ENCODE measurements around the gene HNF4A.

- no peak for TF ChIP-seq RAD21 (IDR thresholded peaks at IDR 0.05; ENCODE audit: low read length)
- TF ChIP-seq EP300 (IDR thresholded peaks at IDR 0.05; ENCODE audit: borderline replicate concordance in 1 of 2, low read depth in 1 of 2, low read length in 1 of 2), result no peak
- no peak for TF ChIP-seq FOXM1 (IDR thresholded peaks at IDR 0.05; ENCODE audit: low read depth)
- TF ChIP-seq RXRA (IDR thresholded peaks at IDR 0.05; ENCODE audit: borderline replicate concordance, low read depth), result no peak
- TF ChIP-seq SIN3A (IDR thresholded peaks at IDR 0.05; ENCODE audit: borderline replicate concordance, low read depth, low read length), result no peak
Measured at GRCh38 chr20:44364780-44365179, 9.3 kb downstream of the HNF4A start.
